Bronchial epithelial cell (primary cell): ENCODE results near the gene MAL. TPM values are rescaled to one million over a fixed set of nuclear protein-coding genes. Genes with fewer than 3 reads are reported as not detected.

Source experiments
- DNase-seq: peaks from one replicate; pipeline ENCODE4 v3.0.0-alpha.2; 2010; ENCODE audit warnings: low read depth
- FAIRE-seq: peaks from 2 replicates; lab custom pipeline; 2011; peaks lifted over from hg19 to GRCh38; lab: Jason Lieb, UNC
- H3K27me3 ChIP-seq: 2 replicates; pipeline ENCODE4 v1.5.1; 2011; ENCODE audit warnings: low read length; ENCODE audit not compliant: control insufficient read depth, insufficient read depth
- H3K36me3 ChIP-seq: 2 replicates; pipeline ENCODE4 v1.5.1; 2011; ENCODE audit warnings: low read length; ENCODE audit not compliant: control insufficient read depth, insufficient read depth
- H3K4me3 ChIP-seq: 2 replicates; pipeline ENCODE4 v1.5.1; 2011; ENCODE audit warnings: mild to moderate bottlenecking, low read depth, low read length, control low read depth
- CTCF ChIP-seq: IDR thresholded peaks from 2 replicates; pipeline ENCODE4 v1.5.1; 2011; ENCODE audit warnings: mild to moderate bottlenecking, moderate library complexity, low read length, control low read depth, inconsistent platforms; ENCODE audit not compliant: insufficient read depth, severe bottlenecking
- total RNA-seq: library from RNA; depleted of rRNA; stranded (reverse); fragments of >200 nt; gene quantifications from 2 replicates; pipeline ENCODE4 v1.2.1, GENCODE V29; 2014

MAL gene
- total RNA-seq, 1 donor from 2014 or later = 1.1 TPM

GRCh38 chr2:95069465-95069864 lies 44.0 kb downstream of the MAL start:
- Histone ChIP-seq H3K27me3 (no peaks in the 10 kb centered on the region), H3K36me3 (no peaks in the 10 kb centered on the region), H3K4me3 (no peak overlapping the region)
- FAIRE-seq (no peak), DNase-seq (no peak)
- no peak for TF ChIP-seq CTCF

DNA sequence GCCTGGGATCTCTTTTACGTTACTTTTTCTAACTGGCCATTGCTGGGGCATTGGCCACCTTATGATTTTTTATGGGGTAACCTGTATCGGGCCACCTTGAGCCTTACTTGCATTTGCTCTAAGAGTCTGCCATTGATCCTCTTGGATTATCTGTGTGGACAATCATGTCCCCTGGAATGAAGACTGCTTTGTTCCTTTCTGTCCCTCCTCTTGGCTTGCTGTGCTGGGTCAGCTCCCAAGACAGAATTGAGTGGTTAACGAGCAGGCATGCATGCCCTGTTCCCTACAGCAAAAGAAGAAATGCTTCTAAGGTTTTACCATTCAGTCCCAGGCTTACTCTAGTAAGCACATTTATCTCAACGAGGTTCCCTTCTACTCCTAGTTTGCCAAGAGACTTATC lies 46.3 kb downstream of the MAL start:
- FAIRE-seq (no peak), DNase-seq (no peak)
- Histone ChIP-seq H3K36me3 (no peaks in the 10 kb centered on the region), H3K4me3 (no peak overlapping the region), H3K27me3 (peaks cover 2% of the 10 kb centered on the region)
- TF ChIP-seq CTCF = no peak

GRCh38 chr2:95072424-95072823 lies 46.9 kb downstream of the MAL start:
- TF ChIP-seq CTCF = no peak

GRCh38 chr2:95073856-95074662 lies 48.6 kb downstream of the MAL start:
- no peak for TF ChIP-seq CTCF
- FAIRE-seq (no peak), DNase-seq (no peak)
- no peak overlapping the region for H3K4me3 ChIP-seq
- peaks cover 8% of the 10 kb centered on the region for H3K27me3 ChIP-seq
- H3K36me3 ChIP-seq = no peaks in the 10 kb centered on the region

More at GRCh38 chr2:95072424-95072823, 46.9 kb downstream of the MAL start:
- DNase-seq (no peak), FAIRE-seq (no peak)
- Histone ChIP-seq H3K4me3 (no peak overlapping the region), H3K27me3 (peaks cover 6% of the 10 kb centered on the region), H3K36me3 (no peaks in the 10 kb centered on the region)

GRCh38 chr2:95074663-95075439 lies 49.3 kb downstream of the MAL start:
- DNase-seq = no peak
- H3K27me3 ChIP-seq = peaks cover 8% of the 10 kb centered on the region
- no peak for FAIRE-seq
- no peaks in the 10 kb centered on the region for H3K36me3 ChIP-seq
- no peak overlapping the region for H3K4me3 ChIP-seq
- no peak for TF ChIP-seq CTCF
